SIG-M5 treated with dmso at 0.1 percent for 504 hours (cell line): ENCODE measurements around the gene ADARB2.
"Not testable (repeated sequence)": the region's sequence is repeated elsewhere in the genome, so short reads cannot be mapped to it uniquely, and the experiment has no call there.

Experiments
- DNase-seq: peaks from one replicate; lab custom pipeline; 2025; ENCODE audit not compliant: unreplicated experiment; lab: John Stamatoyannopoulos, UW

The ADARB2 gene

GRCh38 chr10:1169186-1169885 is 568.0 kb downstream of the ADARB2 start:
- no peak for DNase-seq

- DNase-seq, result no peak
Observed at GRCh38 chr10:1168763-1169162, 568.6 kb downstream of the ADARB2 start.

- no peak for DNase-seq
Observed at GRCh38 chr10:1166828-1167275, 570.5 kb downstream of the ADARB2 start.

- DNase-seq, result no peak
Observed at GRCh38 chr10:1166101-1166827, 571.1 kb downstream of the ADARB2 start.

- no peak for DNase-seq
Observed at GRCh38 chr10:1163831-1164230, 573.5 kb downstream of the ADARB2 start.

GRCh38 chr10:1163204-1163660 is 574.1 kb downstream of the ADARB2 start:
- no peak for DNase-seq

- no peak for DNase-seq
Observed at GRCh38 chr10:1162481-1163203, 574.7 kb downstream of the ADARB2 start.

- not testable (repeated sequence) for DNase-seq
Observed at GRCh38 chr10:1161315-1161673, 576.0 kb downstream of the ADARB2 start.

- DNase-seq, result no peak
Observed at GRCh38 chr10:1160561-1161314, 576.6 kb downstream of the ADARB2 start.

GRCh38 chr10:1159131-1160061 is 577.9 kb downstream of the ADARB2 start:
- no peak for DNase-seq

- DNase-seq, result not testable (repeated sequence)
Observed at GRCh38 chr10:1158536-1158935, 578.8 kb downstream of the ADARB2 start.

- DNase-seq, result no peak
Observed at GRCh38 chr10:1158066-1158465, 579.3 kb downstream of the ADARB2 start.

GRCh38 chr10:1157615-1157933 is 579.8 kb downstream of the ADARB2 start:
- no peak for DNase-seq

- no peak for DNase-seq
Observed at GRCh38 chr10:1156921-1157614, 580.3 kb downstream of the ADARB2 start.

- DNase-seq, result no peak
Observed at GRCh38 chr10:1156616-1156886, 580.8 kb downstream of the ADARB2 start.

- no peak for DNase-seq
Observed at GRCh38 chr10:1155791-1156615, 581.3 kb downstream of the ADARB2 start.

GRCh38 chr10:1154531-1155295 is 582.6 kb downstream of the ADARB2 start:
- DNase-seq, result no peak

- no peak for DNase-seq
Observed at GRCh38 chr10:1153805-1154351, 583.4 kb downstream of the ADARB2 start.
